NCI-H2196 treated with DMSO at 0.1 percent for 48 hours (cell line): ENCODE data around the gene LAPTM5.

Experiments used
- DNase-seq: peaks from one replicate; lab custom pipeline; 2025; ENCODE audit not compliant: unreplicated experiment; lab: John Stamatoyannopoulos, UW

LAPTM5 gene

GRCh38 chr1:30756545-30757351 is 826 bp downstream of the LAPTM5 start:
- no peak for DNase-seq

GRCh38 chr1:30756206-30756544 is 1.4 kb downstream of the LAPTM5 start:
- DNase-seq: no peak

- DNase-seq: no peak
Observed at GRCh38 chr1:30755746-30756145, 1.8 kb downstream of the LAPTM5 start.

GRCh38 chr1:30755334-30755733 is 2.2 kb downstream of the LAPTM5 start:
- DNase-seq: no peak

GRCh38 chr1:30754684-30755171 is 2.8 kb downstream of the LAPTM5 start:
- no peak for DNase-seq

DNA sequence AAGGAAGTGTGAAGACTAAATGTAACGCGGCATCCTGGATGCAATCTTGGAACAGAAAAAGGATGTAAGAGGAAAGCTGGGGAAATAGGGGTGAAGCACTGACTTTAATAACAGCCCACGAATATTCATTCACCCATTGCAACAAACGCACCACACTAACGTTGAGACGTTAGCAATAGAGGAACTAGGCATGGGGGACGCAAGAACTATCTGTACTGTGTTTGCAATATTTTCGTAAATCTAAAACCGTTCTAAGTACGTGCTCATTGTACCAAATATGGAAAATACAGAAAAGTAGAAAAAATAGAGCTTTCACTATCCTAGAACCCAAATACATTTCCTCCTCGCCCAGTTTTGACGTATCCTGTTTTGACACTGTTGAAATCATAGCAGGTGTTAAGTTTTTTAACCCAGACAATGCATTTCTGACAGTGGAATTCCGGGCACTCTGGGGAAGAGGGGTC is 3.9 kb downstream of the LAPTM5 start:
- DNase-seq: no peak

GRCh38 chr1:30753118-30753517 is 4.5 kb downstream of the LAPTM5 start:
- DNase-seq: no peak

GRCh38 chr1:30752651-30752908 is 5.0 kb downstream of the LAPTM5 start:
- no peak for DNase-seq

GRCh38 chr1:30751830-30752650 is 5.5 kb downstream of the LAPTM5 start:
- no peak for DNase-seq

- DNase-seq: no peak
Observed at GRCh38 chr1:30750731-30751291, 6.8 kb downstream of the LAPTM5 start.

DNA sequence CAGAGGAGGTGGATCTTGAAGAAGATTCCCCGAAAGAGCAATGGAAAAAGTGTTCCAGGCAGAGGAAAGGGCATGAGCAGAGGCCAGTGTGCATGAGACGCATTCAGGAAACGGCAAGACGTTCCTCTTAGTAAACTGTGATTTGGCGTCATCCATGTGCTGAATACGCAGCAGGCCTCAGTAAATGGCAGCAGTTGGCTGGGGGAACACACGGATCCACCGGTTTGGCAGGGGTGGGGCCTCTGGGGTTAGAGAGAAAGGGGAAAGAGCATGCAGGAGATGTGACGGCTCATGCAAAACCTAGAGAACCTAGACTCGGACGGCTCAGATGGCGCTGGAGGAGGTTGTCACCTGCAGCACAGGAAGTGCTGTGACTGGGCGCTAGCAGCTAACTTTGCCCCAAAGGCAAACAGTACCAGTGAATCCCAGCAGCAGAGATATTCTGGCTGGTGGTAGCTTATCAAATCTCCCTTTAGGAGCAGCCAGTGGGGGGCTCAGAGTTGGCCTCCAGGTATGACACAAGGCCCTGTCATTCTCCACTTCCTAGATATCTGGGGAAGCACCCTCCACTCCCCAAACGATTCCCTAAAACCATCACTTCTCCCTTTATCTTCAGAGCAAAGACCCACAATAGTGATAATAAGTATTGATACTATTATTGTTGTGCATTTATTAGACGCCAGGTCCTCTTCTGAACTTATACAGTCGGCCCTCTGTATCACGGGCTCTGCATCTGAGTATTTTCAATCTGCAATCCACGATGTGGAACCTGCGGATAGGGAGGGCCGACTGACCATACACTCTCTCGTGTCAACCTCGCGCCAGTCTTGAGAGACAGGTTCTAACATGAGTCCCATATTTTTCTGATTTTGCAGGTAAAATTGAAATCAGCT is 7.6 kb downstream of the LAPTM5 start:
- no peak for DNase-seq

GRCh38 chr1:30748699-30749401 is 8.7 kb downstream of the LAPTM5 start:
- DNase-seq: no peak

- DNase-seq: peak; percentile 23
Observed at GRCh38 chr1:30748098-30748698, 9.4 kb downstream of the LAPTM5 start.

GRCh38 chr1:30747033-30748008 is 10.3 kb downstream of the LAPTM5 start:
- no peak for DNase-seq

- DNase-seq: peak; percentile 22
Observed at GRCh38 chr1:30746212-30747032, 11.2 kb downstream of the LAPTM5 start.

DNA sequence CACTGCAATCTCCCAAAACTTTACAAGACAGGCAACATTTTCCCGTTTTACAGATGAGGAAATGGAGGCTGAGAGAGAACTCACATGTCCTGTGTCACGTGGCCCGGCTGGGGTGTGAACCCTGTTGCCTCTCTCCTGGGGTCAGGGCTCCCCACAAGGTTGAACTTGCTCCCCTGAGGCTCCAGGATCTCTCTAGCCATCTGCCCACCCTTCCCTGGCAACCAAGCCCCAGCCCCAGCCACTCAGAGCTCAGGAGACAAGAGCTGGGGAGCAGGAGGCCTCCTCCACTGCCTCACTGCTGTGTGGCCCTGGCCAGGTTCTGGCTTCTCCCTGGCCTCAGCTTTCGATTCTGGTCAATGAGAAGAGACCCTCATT is 11.8 kb downstream of the LAPTM5 start:
- DNase-seq: no peak

- no peak for DNase-seq
Observed at GRCh38 chr1:30745156-30745833, 12.3 kb downstream of the LAPTM5 start.
